HG02973 (cell line): Measurements from ENCODE around the gene IFFO2.
"Not testable (repeated sequence)": the region's sequence is repeated elsewhere in the genome, so short reads cannot be mapped to it uniquely, and the experiment has no call there.

Source experiments
- ATAC-seq: cut with Tn5 transposase; IDR thresholded peaks from one replicate; pipeline ENCODE4 v1.9.1; 2021; ENCODE audit warnings: moderate library complexity; ENCODE audit not compliant: unreplicated experiment

Gene IFFO2

DNA sequence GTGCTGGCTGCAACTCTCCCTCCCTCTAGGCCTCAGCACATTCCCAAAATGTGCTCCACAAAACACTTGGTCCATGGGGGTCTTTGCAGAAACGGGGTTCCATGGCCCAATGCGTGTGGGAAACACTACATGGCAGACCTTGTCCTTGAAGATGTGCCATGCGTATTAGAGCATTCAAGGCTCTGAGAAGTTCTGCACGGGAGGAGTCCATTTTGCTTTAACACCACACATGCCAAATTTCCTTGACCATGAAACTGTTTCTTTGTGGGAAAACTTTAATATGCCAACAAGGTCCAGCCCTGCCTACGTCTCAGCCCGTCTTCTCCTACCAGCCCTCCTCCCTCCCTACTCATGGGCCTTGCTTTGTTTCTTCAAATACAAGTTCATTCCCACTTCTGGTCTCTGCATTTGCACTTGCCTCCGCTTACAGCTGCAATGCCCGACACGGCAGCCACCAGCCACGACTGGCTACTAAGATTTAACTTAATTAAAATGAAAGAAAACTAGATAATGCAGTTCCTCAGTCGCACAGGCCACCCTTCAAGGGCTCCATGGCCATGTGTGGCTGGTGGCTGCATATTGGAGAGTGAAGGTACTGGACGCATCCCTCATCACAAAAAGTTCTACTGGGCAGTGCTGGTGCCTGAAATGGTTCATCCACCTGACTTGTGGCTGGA is 77.8 kb downstream of the IFFO2 start:
- no peak for ATAC-seq

DNA sequence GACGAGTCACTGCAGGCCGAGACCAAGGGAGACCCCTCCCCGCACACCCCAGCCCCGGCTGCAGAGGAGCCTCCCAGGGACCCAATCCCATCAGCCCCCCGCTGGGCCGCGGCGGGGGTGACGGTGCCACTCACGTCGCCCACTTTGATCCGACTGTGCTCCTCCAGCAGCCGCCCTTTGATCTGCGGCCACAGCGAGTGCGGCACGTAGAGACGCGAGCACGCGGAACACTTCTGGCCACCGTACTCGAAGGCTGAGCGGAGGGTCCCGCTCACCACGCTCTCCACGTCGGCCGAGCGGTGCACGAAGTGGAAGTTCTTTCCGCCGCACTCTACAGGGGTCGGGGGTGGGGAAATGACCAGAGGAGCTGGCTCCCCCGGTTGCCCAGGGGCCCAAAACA is 79.2 kb downstream of the IFFO2 start:
- no peak for ATAC-seq

DNA sequence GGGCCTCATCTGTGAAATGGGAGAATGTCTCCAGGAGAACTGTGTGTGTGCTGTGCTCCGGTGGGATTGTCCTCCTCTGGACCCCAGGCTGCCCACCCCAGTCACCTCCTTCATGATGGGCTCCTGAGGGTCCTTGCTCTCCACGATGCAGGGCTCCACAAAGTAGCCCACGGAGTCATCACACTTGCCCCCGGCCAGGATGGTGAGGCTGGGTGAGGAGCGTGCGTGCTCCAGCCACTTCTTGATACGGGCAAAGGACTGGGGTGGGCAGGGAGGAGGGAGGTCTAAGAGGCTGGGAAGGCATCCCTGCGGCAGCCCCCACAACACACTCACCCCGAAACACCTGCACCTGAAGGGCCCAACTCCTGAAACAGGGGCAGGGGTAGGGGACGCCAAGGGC is 80.3 kb downstream of the IFFO2 start:
- no peak for ATAC-seq

- no peak for ATAC-seq
These were observed 80.7 kb downstream of the IFFO2 start for GRCh38 chr1:18875796-18876128.

DNA sequence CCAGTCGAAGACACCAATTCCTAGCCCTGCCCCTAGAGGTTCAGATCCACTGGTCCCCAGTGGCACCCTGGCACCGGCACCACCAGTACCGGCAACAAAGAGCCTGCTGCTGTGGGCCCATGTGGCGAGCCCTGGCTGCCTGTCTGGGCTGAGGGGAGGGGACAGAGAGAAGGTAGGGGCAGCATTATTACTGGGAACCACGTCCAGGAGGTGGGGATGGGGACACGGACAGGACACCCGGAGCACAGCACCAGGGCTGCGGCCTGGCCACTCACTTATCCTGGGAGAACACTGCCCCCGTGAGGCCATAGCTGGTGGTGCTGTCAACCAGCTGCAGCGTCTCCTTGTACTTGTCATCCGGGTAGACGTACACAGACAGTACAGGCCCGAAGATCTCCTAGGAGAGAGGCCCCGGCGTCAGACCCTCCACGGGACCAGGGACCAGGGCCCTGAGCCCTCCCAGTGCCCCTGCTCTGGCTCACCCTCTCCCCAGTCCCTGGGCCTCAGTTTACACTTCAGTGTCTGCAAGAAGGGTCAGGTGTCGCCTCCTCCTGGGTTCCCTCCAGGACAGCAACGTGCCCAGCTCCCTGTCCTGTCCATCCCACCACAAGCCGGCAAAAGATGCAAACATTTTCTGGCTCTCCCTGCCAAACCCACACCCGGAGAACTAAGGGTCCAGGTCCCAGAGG is 81.2 kb downstream of the IFFO2 start:
- ATAC-seq: no peak

- no peak for ATAC-seq
These were observed 81.9 kb downstream of the IFFO2 start for GRCh38 chr1:18874600-18874999.

DNA sequence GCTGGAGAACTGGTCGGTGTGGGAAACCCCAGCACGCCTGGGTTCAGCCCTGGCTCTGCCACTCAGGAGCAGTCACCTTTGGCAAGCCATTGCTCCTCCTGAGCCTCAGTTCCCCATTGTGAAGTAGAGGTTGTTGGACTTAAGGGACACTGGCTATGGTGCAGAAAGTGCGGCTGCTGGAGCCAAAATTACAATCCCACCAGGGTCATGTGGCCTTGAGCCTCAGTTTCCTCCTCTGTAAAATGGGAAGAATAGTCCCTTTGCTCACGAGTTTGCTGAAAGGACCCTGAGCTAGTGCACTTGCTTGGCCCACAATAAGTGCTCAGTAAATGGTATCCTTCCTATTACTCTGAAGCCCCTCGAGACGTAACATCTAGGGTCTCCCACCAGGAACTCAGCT is 82.4 kb downstream of the IFFO2 start:
- ATAC-seq: no peak

GRCh38 chr1:18872071-18872611 is 84.3 kb downstream of the IFFO2 start:
- ATAC-seq: no peak

DNA sequence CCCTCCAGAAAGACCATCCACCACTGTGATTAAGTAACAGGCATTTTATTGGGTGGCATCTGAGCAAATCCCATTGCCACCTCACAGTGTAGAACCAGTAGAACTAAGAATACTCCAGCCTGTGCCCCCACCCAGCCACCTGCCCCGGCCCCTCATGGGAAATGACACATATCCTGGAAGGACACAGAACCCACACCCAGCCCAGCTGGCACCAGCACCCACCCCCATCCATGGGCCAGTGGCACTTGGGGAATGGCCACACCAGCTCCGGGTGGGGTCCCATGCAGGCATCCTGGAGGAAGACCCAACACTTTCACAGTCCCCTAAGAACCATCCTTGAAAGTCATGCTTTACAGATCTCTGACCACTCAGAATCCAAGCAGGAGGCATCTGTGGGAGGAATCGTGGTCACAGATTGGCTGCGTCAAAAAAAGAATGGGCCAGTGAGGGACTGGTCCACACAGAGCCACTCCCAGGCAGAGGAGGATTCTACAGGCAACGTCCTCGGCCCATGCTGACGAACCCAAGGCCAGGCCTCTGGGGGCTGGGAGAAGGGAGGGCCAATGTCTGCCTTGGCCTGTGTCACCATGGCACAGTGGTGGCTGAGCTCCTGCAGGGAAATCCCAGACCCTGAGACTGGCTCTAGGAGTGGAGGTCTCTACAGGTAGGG is 84.9 kb downstream of the IFFO2 start:
- ATAC-seq: no peak

- no peak for ATAC-seq
These were observed 85.5 kb downstream of the IFFO2 start for GRCh38 chr1:18870957-18871356.

DNA sequence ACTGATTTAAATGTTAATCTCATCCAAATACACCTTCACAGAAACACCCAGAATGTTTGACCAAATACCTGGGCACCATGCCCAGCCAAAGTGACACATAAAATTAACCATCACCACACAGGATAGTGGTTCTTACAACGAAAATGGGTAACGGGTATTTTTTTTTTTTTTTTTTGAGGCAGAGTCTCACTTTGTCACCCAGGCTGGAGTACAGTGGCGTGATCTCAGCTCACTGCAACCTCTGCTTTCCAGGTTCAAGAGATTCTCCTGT is 85.9 kb downstream of the IFFO2 start:
- not testable (repeated sequence) for ATAC-seq

DNA sequence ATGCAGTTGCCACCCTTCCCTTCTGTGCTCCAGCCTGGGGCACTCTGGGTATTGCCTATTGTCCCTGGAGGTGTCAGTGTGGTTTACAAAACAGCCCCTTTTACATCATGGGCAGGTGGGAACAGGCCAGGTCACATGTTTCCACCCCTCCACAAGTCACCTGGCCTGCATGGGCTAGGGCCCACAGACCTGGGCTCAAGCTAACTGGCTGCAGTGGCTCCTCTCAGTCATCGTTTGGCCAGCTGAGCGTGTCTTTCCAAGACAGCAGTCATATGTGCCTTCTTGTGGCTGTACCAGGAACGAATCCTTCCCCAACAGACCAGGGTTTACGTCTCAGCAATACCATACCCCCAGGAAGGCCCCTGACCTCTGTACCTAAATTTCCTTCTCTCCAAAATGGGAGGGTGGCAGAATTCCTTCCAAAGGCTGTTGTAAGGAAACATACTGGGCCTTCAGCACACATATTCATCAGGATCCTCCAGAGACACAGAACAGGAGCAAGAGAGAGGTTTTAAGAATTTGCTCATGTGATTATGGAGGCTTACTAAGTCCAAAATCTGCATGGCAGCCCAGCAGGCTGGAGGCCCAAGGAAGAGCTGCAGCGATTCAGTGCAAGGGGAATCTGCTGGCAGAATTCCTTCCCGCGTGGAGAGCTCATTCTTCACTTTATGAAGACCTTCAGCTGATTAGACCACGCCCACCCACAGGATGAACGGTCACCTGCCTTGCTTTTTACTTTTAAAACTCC is 86.5 kb downstream of the IFFO2 start:
- ATAC-seq: no peak

DNA sequence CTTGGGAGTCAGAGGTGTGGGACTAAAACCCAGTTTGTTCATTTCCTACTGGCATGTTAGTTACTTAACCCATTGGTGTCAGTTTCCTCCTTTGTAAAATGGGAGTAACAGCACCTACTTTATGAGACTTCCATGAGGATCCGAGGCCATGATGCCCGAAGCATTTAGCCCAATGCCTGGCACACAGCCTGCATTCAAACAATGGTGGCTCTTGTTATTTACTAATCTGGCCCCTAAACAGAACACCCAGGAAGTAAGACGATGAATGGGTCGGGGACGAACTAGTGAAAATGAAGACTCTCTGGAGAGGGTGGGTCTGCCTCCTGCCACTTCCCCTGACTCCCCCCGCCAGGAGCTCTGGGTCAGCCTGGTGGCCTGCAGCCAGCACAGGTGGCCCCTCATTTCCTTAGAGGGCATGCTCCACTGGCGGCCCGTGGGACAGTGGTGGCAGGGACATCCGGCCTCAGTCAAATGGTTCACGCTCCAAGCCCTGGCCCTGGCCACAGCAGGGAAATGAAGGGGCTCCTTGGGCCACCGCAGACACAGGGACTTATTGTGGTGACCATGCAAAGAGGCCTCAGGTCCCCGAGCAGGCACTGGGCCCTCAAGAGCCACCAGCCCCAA is 87.6 kb downstream of the IFFO2 start:
- no peak for ATAC-seq

- no peak for ATAC-seq
These were observed 88.1 kb downstream of the IFFO2 start for GRCh38 chr1:18868354-18868753.

GRCh38 chr1:18866846-18867245 is 89.6 kb downstream of the IFFO2 start:
- ATAC-seq: no peak

DNA sequence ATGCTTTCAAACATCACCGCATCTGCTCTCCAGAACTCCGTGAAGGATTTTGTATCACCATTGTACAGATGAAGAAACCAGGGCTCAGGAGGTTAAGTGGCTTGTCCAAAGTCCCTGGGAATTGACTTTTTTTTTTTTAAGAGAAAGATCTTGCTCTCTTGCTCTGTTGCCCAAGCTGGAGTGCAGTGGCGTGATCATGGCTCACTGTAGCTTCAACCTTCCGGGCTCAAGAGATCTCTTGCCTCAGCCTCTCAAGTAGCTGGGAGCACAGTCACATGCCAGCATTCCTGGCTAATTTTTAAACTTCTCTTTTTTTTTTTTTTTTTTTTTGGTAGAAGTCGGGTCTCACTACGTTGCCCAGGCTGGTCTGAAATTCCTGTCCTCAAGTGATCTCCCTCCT is 90.2 kb downstream of the IFFO2 start:
- ATAC-seq: no peak

- ATAC-seq: no peak
These were observed 91.3 kb downstream of the IFFO2 start for GRCh38 chr1:18865176-18865575.

GRCh38 chr1:18861590-18861989 is 94.9 kb downstream of the IFFO2 start:
- no peak for ATAC-seq

GRCh38 chr1:18861082-18861481 is 95.4 kb downstream of the IFFO2 start:
- no peak for ATAC-seq

GRCh38 chr1:18859560-18859959 is 96.9 kb downstream of the IFFO2 start, which contains the start of gene TAS1R2:
Gene TAS1R2, minus strand, starts transcription at chr1:18859660. Its CDS starts 0 bp downstream, at chr1:18859660.
- ATAC-seq: no peak

DNA sequence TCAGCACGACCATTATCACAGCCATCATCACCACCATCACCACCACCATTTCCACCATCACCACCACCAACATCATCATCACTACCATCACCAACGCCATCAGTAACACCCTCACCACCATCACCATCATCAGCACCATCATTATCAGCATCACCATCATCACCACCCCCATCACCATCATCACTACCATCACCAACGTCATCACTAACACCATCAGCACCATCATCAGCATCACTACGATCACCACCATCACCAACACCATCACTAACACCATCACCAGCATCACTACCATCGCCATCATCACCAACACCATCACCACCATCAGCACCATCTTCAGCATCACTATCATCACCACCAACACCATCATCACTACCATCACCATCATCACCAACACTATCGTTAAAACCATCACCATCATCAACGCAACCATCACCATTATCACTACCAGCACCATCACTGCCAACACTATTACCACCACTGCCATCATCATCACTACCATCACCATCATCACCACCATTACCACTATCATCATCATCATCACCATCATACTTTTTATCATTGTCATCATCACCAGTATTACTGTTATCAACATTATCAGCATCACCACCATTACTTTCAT is 98.3 kb downstream of the IFFO2 start:
- no peak for ATAC-seq
